AG04450 (cell line): ENCODE measurements around the gene B4GALNT3. TPM values are rescaled to one million over a fixed set of nuclear protein-coding genes. Genes with fewer than 3 reads are reported as not detected.

Experiments
- CTCF ChIA-PET: fragments of 300-600, 350-600 bp; formaldehyde crosslinking; extraction: SDS; loops from one replicate; lab custom pipeline; 2022; ENCODE audit warnings: antibody characterized with exemption, inconsistent platforms; lab: Charles Lee
- POLR2A ChIA-PET: fragments of 350-600 bp; formaldehyde crosslinking; extraction: SDS; loops from one replicate; lab custom pipeline; 2021; ENCODE audit warnings: antibody characterized with exemption, inconsistent platforms; lab: Yijun Ruan, JAX
- DNase-seq: peaks from one replicate; pipeline ENCODE4 v3.0.0-alpha.2; 2011; ENCODE audit warnings: low read depth, low spot score
- H3K27ac ChIP-seq: one replicate; pipeline ENCODE4 v1.5.1; 2012; ENCODE audit warnings: low read depth, low read length, control low read depth
- H3K27me3 ChIP-seq: one replicate; pipeline ENCODE4 v1.6.0; 2012; ENCODE audit warnings: low read length; ENCODE audit not compliant: control insufficient read depth, insufficient read depth
- H3K4me3 ChIP-seq: 2 replicates; pipeline ENCODE4 v1.5.1; 2011; ENCODE audit warnings: mild to moderate bottlenecking, low read depth, low read length, control low read depth
- H3K9me3 ChIP-seq: 2 replicates; pipeline ENCODE4 v1.5.1; 2012; ENCODE audit warnings: low read length; ENCODE audit not compliant: control insufficient read depth, insufficient read depth
- CTCF ChIP-seq: IDR thresholded peaks from 2 replicates; pipeline ENCODE4 v1.5.1; 2011; ENCODE audit warnings: low read depth, low read length, control low read depth, inconsistent platforms
- polyA plus RNA-seq: library from polyadenylated mRNA; depleted of rRNA; stranded (reverse); fragments of >200 nt; gene quantifications from 2 replicates; pipeline ENCODE4 v1.2.3, GENCODE V29; 2011

The B4GALNT3 gene
- polyA plus RNA-seq, 1 experiment = not detected

DNA sequence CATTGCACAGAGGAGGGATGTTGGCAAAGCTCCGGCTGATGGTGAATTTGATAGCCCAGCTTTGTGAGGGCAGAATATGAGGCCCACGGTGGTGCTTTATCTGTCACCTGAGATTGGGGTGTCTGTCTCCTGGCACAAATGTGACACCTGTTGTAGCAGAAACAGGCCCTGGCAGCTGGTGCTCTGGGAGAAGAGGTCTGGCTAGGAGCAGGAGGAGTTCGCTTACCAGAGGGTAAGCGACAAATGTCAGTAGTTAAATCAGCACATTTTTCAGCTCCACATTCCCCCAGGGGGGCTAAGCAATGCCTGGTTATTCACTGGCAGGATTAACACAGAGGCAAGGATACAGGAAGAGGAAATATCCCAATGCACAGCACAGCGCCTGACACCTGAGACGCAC, 71.1 kb downstream of the B4GALNT3 start:
- DNase-seq = no peak
- H3K27me3 ChIP-seq = peaks cover 27% of the 10 kb centered on the region
- H3K9me3 ChIP-seq = peaks cover 4% of the 10 kb centered on the region; the same call in 1 of the 2 replicates
- H3K27ac ChIP-seq = no peak overlapping the region
- ChIA-PET POLR2A (interaction anchor here (0.6 kb wide), 1 partner anchor 21 kb away, joined by 6 read pairs; no protein-coding TSS in a partner anchor), CTCF (interaction anchor here (1.0 kb wide), 1 partner anchor 16 kb away, joined by 3 read pairs; no protein-coding TSS in a partner anchor)
- TF ChIP-seq CTCF = no peak
- no peak overlapping the region for H3K4me3 ChIP-seq

GRCh38 chr12:531951-532585, 72.3 kb downstream of the B4GALNT3 start:
- CTCF ChIA-PET = interaction anchor here (0.9 to 2.4 kb wide), 3 partner anchors 14 to 90 kb away, joined by 3 to 9 read pairs (median 5); no protein-coding TSS in a partner anchor
- Histone ChIP-seq H3K27me3 (peaks cover 30% of the 10 kb centered on the region), H3K27ac (no peak overlapping the region), H3K9me3 (peaks cover 4% of the 10 kb centered on the region; the same call in 1 of the 2 replicates), H3K4me3 (no peak overlapping the region)
- DNase-seq = no peak
- no peak for TF ChIP-seq CTCF
- POLR2A ChIA-PET = no interaction called here

DNA sequence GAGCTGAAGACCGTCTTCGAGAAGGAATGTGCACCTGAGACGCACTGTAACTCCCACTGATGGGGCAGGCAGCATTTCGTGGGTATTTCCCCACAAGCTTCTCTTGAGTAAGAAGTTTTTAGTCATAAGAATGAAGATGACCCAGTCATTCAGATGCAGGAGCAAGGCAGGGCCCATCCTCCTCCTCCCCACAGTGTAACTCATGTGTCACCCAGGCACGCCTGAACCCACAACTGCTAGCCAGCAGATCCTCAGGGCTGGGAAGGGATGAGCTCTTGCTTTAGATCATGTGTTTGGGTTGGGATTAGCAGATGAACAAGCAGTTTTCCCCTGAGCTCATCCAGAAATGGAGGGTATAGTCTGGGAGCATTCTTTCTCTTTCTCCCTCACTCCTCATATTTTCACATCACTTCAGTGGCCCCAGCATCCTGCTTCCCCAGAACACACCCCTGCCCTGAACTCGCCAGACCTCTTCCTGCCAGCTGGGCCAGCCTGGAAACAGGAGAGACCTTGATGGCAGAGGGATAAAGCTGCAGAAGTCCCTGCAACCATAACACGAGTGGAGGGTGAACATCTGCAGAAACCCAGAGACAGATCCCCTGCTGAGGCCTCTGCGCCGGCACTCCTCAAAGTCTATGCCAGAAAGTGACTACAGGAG, 73.3 kb downstream of the B4GALNT3 start:
- H3K4me3 ChIP-seq = no peak overlapping the region
- H3K9me3 ChIP-seq = peaks cover 4% of the 10 kb centered on the region; the same call in 1 of the 2 replicates
- DNase-seq = no peak
- H3K27me3 ChIP-seq = peaks cover 25% of the 10 kb centered on the region
- H3K27ac ChIP-seq = peak overlapping the region; percentile 11
- no peak for TF ChIP-seq CTCF
- CTCF ChIA-PET = interaction anchor here (0.9 to 2.4 kb wide), 2 partner anchors 14 to 91 kb away, joined by 5 to 9 read pairs; no protein-coding TSS in a partner anchor
- POLR2A ChIA-PET = no interaction called here

DNA sequence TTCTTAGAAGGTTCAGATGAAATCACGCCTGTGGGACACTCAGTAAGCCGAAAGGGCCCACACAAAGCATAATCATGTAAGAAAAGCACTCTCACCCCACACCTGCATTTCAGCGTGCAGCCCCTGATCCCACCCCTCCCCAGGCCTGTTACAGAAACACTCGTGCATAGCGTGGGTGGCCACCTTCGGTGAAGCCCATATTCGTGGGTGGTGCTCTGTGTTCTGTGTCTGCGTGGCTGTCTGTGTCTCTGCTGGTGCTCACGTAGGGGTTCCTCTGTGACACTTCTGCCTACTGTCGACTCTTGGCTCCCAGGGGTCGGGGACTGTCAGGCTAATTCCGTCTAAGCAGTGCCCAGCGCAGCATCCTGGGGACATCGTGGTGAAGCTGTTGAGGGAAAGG, 74.0 kb downstream of the B4GALNT3 start:
- ChIA-PET CTCF (interaction anchor here (2.4 kb wide), 1 partner anchor 14 kb away, joined by 9 read pairs; no protein-coding TSS in a partner anchor), POLR2A (no interaction called here)
- DNase-seq = no peak
- peaks cover 4% of the 10 kb centered on the region; the same call in 1 of the 2 replicates for H3K9me3 ChIP-seq
- H3K27ac ChIP-seq = no peak overlapping the region
- H3K4me3 ChIP-seq = no peak overlapping the region
- no peak for TF ChIP-seq CTCF
- H3K27me3 ChIP-seq = peaks cover 23% of the 10 kb centered on the region
